GM12873 (cell line): ENCODE data around the gene SGO1.

Source experiments
- CTCF ChIP-seq: IDR thresholded peaks from 2 replicates; pipeline ENCODE4 v1.5.1; 2012; ENCODE audit warnings: low read depth, mild to moderate bottlenecking, moderate library complexity, low read length, control low read depth; ENCODE audit not compliant: insufficient read depth; ENCODE audit errors: missing control alignments

The SGO1 gene

GRCh38 chr3:20137647-20138046, 48.4 kb downstream of the SGO1 start:
- TF ChIP-seq CTCF = no peak

- no peak for TF ChIP-seq CTCF
Observed at GRCh38 chr3:20136231-20136630, 49.8 kb downstream of the SGO1 start.

GRCh38 chr3:20130106-20130505, 55.9 kb downstream of the SGO1 start:
- no peak for TF ChIP-seq CTCF

GRCh38 chr3:20128358-20128757, 57.6 kb downstream of the SGO1 start:
- no peak for TF ChIP-seq CTCF

GRCh38 chr3:20125897-20126296, 60.1 kb downstream of the SGO1 start:
- TF ChIP-seq CTCF = no peak

- no peak for TF ChIP-seq CTCF
Observed at GRCh38 chr3:20125289-20125688, 60.7 kb downstream of the SGO1 start.

GRCh38 chr3:20123131-20123652, 62.8 kb downstream of the SGO1 start:
- TF ChIP-seq CTCF = no peak
